ENCODE results near the gene EXTL2. TPM values are rescaled to one million over a fixed set of nuclear protein-coding genes. Genes with fewer than 3 reads are reported as not detected.
A peak's percentile ranks its signal among the peaks of the same experiment; 100 is the strongest.

The EXTL2 gene
- total RNA-seq, 1 experiment from 2014 or later, result 20.2 TPM

DNA sequence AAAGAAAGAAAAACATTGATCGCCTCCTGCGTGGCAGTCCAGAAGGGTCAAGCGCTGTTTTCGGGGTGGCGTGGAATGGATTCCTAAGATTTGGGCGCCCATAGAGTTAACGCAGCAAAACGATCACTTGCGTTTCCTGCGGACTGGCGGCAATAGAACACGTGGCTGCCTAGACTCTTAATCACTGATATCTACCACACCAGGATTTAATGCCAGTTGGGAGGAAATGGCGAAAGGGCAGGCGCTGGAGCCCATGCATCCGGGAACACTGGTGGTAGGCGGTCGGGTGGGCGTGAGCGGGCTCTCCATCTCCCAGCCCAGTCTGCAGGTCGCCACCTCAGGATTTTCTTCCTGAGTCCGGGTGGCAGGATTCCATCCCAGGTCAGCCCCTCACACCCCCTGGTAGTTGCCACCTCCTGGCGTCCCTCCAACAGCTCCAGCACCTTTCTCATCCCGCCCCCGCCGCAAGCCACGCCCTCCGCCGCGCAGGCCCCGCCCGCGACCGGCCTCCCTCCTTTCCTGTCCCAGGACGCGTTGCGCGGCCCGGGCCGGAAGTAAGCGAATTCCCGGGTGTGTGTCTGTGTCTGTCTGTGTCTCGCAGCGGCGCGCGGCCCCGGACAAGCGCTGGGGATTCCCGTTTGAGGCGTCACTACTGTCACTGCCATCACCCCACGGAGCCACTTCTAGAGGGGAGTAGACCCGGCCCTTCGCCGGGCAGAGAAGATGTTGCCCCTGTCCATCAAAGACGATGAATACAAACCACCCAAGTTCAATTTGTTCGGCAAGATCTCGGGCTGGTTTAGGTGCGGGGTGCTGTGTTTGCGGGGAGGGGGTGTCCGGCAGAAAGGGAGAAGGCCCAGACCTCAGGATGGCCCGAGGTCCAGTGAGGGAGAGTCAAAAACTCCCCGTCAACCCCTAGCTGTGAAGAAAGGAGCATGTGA, 1.2 kb upstream of the EXTL2 start, which contains the start of gene SLC30A7:
SLC30A7 (plus strand) TSS at position 551 of the 941 bp plus-strand sequence; CDS start at position 724, 173 bp downstream.
- peak within 1 kb of the TSS; percentile 95 for H3K27ac ChIP-seq
- BruUV-seq (replicated peaks), result TSS peak; percentile 59

DNA sequence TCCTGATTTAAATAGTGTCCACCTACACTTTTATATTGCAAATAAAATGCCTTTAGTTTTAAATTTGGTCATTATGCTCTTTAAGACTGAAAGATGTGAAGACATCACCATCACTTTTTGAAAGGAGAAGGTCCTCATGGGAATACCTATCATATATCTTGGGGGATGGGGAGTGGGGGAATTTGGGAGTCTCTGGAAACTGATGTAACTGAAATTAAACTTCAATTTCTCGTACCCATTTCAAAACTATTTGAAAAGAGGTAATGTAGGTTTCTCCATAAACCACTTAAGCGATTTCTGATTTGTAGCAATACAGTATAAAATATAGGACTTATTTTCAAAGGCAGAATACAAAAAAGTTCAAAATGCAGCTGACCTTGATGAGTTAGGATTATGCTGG, 924 bp downstream of the EXTL2 start:
- Histone ChIP-seq H3K4me2 (peak overlapping the region; percentile 97), H3K27me3 (ENCODE audit: insufficient read depth, low read depth) (no peaks in the 10 kb centered on the region), H3K9me2 (ENCODE audit: insufficient read depth) (no peaks in the 10 kb centered on the region), H3K27ac (peak overlapping the region; percentile 95), H3F3A (ENCODE audit: insufficient read depth, low read depth) (peaks cover 32% of the 10 kb centered on the region), H4K20me1 (ENCODE audit: insufficient read depth) (peaks cover under 1% of the 10 kb centered on the region; the same call in 1 of the 2 replicates), H3K9me3 (ENCODE audit: insufficient read depth, low read depth) (peaks cover 19% of the 10 kb centered on the region; the same call in 1 of the 2 replicates), H3K4me1 (replicated peaks; ENCODE audit: insufficient read depth) (peaks cover 31% of the 10 kb centered on the region), H3K36me3 (ENCODE audit: low read depth) (peaks cover 23% of the 10 kb centered on the region; the same call in 1 of the 2 replicates), H3K79me2 (ENCODE audit: low read depth) (peaks cover 50% of the 10 kb centered on the region), H3K4me3 (peak overlapping the region; percentile 76), H2AFZ (peak overlapping the region; percentile 86)
- POLR2A ChIA-PET (ENCODE audit: unreplicated experiment), result no interaction called here
- TF ChIP-seq CTCF (conservative IDR thresholded peaks at IDR 0.05), result no peak
- TF ChIP-seq EZH2 (IDR thresholded peaks at IDR 0.05; ENCODE audit: low read depth), result no peak
- CTCF ChIA-PET, result no interaction called here
- no peak for DNase-seq
- BruUV-seq (replicated peaks), result no TSS peak
- intact Hi-C loops (cut with micrococcal nuclease; ENCODE audit: unreplicated experiment), result loop anchor here (10.0 kb wide), 1 partner anchor 759 kb away; the partner anchor contains the start of genes SASS6 and TRMT13

More for the DNA sequence above, 1.2 kb upstream of the EXTL2 start, which contains the start of gene SLC30A7:
- Histone ChIP-seq H4K20me1 (ENCODE audit: insufficient read depth) (peaks cover 5% of the 10 kb centered on the region; the same call in 1 of the 2 replicates), H2AFZ (peak within 1 kb of the TSS; percentile 86), H3K4me3 (peak within 1 kb of the TSS; percentile 76), H3K79me2 (ENCODE audit: low read depth) (peaks cover 57% of the 10 kb centered on the region), H3F3A (ENCODE audit: insufficient read depth, low read depth) (peaks cover 32% of the 10 kb centered on the region), H3K4me2 (peak within 1 kb of the TSS; percentile 97), H3K27me3 (ENCODE audit: insufficient read depth, low read depth) (no peaks in the 10 kb centered on the region), H3K4me1 (replicated peaks; ENCODE audit: insufficient read depth) (peaks cover 31% of the 10 kb centered on the region), H3K9me3 (ENCODE audit: insufficient read depth, low read depth) (peaks cover 4% of the 10 kb centered on the region; the same call in 1 of the 2 replicates), H3K9me2 (ENCODE audit: insufficient read depth) (no peaks in the 10 kb centered on the region), H3K36me3 (ENCODE audit: low read depth) (peaks cover 42% of the 10 kb centered on the region)
- ChIA-PET POLR2A (ENCODE audit: unreplicated experiment) (interaction anchor here (0.5 to 0.6 kb wide), 4 partner anchors 374 to 1630 kb away, joined by 3 to 4 read pairs (median 4); no protein-coding TSS in a partner anchor), CTCF (no interaction called here)
- TF ChIP-seq CTCF (conservative IDR thresholded peaks at IDR 0.05) (no peak), EZH2 (IDR thresholded peaks at IDR 0.05; ENCODE audit: low read depth) (no peak)
- intact Hi-C loops (cut with micrococcal nuclease; ENCODE audit: unreplicated experiment), result loop anchor here (10.0 kb wide), 1 partner anchor 761 kb away; the partner anchor contains the start of genes SASS6 and TRMT13
- peak; percentile 89 to 97 for DNase-seq

DNA sequence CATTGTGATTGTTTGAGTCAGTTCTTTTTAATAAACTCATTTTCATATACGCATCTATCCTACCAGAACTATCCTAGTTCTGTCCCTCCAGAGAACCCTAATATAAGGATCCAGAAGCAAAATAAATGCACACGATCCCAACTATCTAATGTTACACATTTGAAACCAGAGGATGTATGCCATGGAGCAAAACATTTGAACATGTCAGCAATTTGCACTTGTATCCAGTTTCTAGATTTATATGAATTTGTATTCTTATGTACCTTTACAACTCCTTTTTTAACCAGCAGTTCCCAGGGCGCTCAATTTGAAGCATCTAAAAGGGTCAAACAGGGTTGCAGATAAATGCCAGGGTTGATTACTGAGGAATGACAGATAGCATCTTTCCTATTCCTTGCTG, 2.1 kb downstream of the EXTL2 start:
- Histone ChIP-seq H3K36me3 (ENCODE audit: low read depth) (peaks cover 20% of the 10 kb centered on the region; the same call in 1 of the 2 replicates), H3F3A (ENCODE audit: insufficient read depth, low read depth) (peaks cover 32% of the 10 kb centered on the region), H3K9me3 (ENCODE audit: insufficient read depth, low read depth) (peaks cover 19% of the 10 kb centered on the region; the same call in 1 of the 2 replicates), H4K20me1 (ENCODE audit: insufficient read depth) (no peaks in the 10 kb centered on the region), H3K79me2 (ENCODE audit: low read depth) (peaks cover 38% of the 10 kb centered on the region), H3K4me1 (replicated peaks; ENCODE audit: insufficient read depth) (peaks cover 23% of the 10 kb centered on the region), H3K27me3 (ENCODE audit: insufficient read depth, low read depth) (no peaks in the 10 kb centered on the region), H3K4me2 (peak overlapping the region; percentile 97), H2AFZ (no peak overlapping the region), H3K9me2 (ENCODE audit: insufficient read depth) (no peaks in the 10 kb centered on the region), H3K4me3 (peak overlapping the region; percentile 76; the same call in 1 of the 2 replicates), H3K27ac (no peak overlapping the region)
- TF ChIP-seq EZH2 (IDR thresholded peaks at IDR 0.05; ENCODE audit: low read depth) (no peak), CTCF (conservative IDR thresholded peaks at IDR 0.05) (no peak)
- BruUV-seq (replicated peaks), result no TSS peak
- intact Hi-C loops (cut with micrococcal nuclease; ENCODE audit: unreplicated experiment), result loop anchor here (10.0 kb wide), 1 partner anchor 758 kb away; the partner anchor contains the start of genes SASS6 and TRMT13
- POLR2A ChIA-PET (ENCODE audit: unreplicated experiment), result no interaction called here
- no peak for DNase-seq
- CTCF ChIA-PET, result no interaction called here
